ENCODE data around the gene ATP6V0A4.

Gene ATP6V0A4

GRCh38 chr7:138797715-138798320 lies at the start of gene ATP6V0A4, which contains the start of gene TMEM213:
ATP6V0A4 (minus strand) TSS chr7:138798196; CDS start chr7:138771247, 26,949 bp downstream.
TMEM213 (plus strand) TSS chr7:138797994; CDS start chr7:138798105, 111 bp downstream.
- no peak for TF ChIP-seq CTCF (IDR thresholded peaks at IDR 0.05; ENCODE audit: extremely low read depth, insufficient read depth, missing control alignments)
- no peak for DNase-seq (ENCODE audit: low spot score)
- in situ Hi-C loops (cut with MboI; ENCODE audit: low pct_unique_long_range_greater_than_20kb, low sequenced_read_pairs, unreplicated experiment) = no loop called here

GRCh38 chr7:138845711-138846110 lies 47.7 kb upstream of the ATP6V0A4 start:
- no peak for TF ChIP-seq CTCF (IDR thresholded peaks at IDR 0.05; ENCODE audit: extremely low read depth, insufficient read depth, missing control alignments)
- no peak for DNase-seq (ENCODE audit: low spot score)
- in situ Hi-C loops (cut with MboI; ENCODE audit: low pct_unique_long_range_greater_than_20kb, low sequenced_read_pairs, unreplicated experiment) = no loop called here

- in situ Hi-C loops (cut with MboI; ENCODE audit: low pct_unique_long_range_greater_than_20kb, low sequenced_read_pairs, unreplicated experiment) = no loop called here
- DNase-seq (ENCODE audit: low spot score) = no peak
Observed at GRCh38 chr7:138843632-138844580, 45.9 kb upstream of the ATP6V0A4 start.

GRCh38 chr7:138842111-138842510 lies 44.1 kb upstream of the ATP6V0A4 start:
- DNase-seq (ENCODE audit: low spot score) = no peak
- no peak for TF ChIP-seq CTCF (IDR thresholded peaks at IDR 0.05; ENCODE audit: extremely low read depth, insufficient read depth, missing control alignments)
- in situ Hi-C loops (cut with MboI; ENCODE audit: low pct_unique_long_range_greater_than_20kb, low sequenced_read_pairs, unreplicated experiment) = no loop called here

More at GRCh38 chr7:138843632-138844580, 45.9 kb upstream of the ATP6V0A4 start:
- TF ChIP-seq CTCF (IDR thresholded peaks at IDR 0.05; ENCODE audit: extremely low read depth, insufficient read depth, missing control alignments) = no peak

GRCh38 chr7:138838166-138838565 lies 40.2 kb upstream of the ATP6V0A4 start:
- no peak for DNase-seq (ENCODE audit: low spot score)
- no peak for TF ChIP-seq CTCF (IDR thresholded peaks at IDR 0.05; ENCODE audit: extremely low read depth, insufficient read depth, missing control alignments)
- in situ Hi-C loops (cut with MboI; ENCODE audit: low pct_unique_long_range_greater_than_20kb, low sequenced_read_pairs, unreplicated experiment) = no loop called here

- in situ Hi-C loops (cut with MboI; ENCODE audit: low pct_unique_long_range_greater_than_20kb, low sequenced_read_pairs, unreplicated experiment) = no loop called here
- no peak for TF ChIP-seq CTCF (IDR thresholded peaks at IDR 0.05; ENCODE audit: extremely low read depth, insufficient read depth, missing control alignments)
- no peak for DNase-seq (ENCODE audit: low spot score)
Observed at GRCh38 chr7:138837627-138838026, 39.6 kb upstream of the ATP6V0A4 start.
